ENCODE measurements around the gene LPCAT3.

- TF ChIP-seq, protein P1, sequence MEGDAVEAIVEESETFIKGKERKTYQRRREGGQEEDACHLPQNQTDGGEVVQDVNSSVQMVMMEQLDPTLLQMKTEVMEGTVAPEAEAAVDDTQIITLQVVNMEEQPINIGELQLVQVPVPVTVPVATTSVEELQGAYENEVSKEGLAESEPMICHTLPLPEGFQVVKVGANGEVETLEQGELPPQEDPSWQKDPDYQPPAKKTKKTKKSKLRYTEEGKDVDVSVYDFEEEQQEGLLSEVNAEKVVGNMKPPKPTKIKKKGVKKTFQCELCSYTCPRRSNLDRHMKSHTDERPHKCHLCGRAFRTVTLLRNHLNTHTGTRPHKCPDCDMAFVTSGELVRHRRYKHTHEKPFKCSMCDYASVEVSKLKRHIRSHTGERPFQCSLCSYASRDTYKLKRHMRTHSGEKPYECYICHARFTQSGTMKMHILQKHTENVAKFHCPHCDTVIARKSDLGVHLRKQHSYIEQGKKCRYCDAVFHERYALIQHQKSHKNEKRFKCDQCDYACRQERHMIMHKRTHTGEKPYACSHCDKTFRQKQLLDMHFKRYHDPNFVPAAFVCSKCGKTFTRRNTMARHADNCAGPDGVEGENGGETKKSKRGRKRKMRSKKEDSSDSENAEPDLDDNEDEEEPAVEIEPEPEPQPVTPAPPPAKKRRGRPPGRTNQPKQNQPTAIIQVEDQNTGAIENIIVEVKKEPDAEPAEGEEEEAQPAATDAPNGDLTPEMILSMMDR (IDR thresholded peaks at IDR 0.05), result no peak
- TF ChIP-seq POLR2A (IDR thresholded peaks at IDR 0.05), result no peak
Observed at GRCh38 chr12:6980740-6981139, 37.5 kb downstream of the LPCAT3 start.
